ENCODE data around the gene RAI1.

Gene RAI1

GRCh38 chr17:17810084-17810894 is 129.0 kb downstream of the RAI1 start:
- peak overlapping the region; percentile 86 for H3K27ac ChIP-seq
- TF ChIP-seq ZFX (IDR thresholded peaks at IDR 0.05), result peak; percentile 62; the same call in 1 of the 2 replicates
- TF ChIP-seq CTCF (conservative IDR thresholded peaks at IDR 0.05), result no peak

DNA sequence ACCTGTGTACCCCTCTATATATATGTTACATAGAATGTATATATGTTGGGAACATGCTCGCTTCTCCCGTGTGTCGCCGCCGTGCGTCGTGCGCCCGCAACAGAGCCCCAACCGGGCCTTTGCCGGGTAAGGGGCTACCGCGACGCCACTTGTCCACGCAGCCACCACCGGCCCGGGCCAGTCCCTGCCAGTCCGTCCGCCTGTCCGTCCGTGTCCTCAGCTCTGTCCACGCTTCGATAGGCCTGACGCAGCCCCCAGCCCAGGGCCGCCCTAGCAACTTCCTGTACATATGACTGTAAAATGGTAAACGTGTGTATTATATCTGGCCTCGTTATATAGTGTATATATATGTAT is 129.6 kb downstream of the RAI1 start:
- peak overlapping the region; percentile 86 for H3K27ac ChIP-seq
- TF ChIP-seq ZFX (IDR thresholded peaks at IDR 0.05) (no peak), CTCF (conservative IDR thresholded peaks at IDR 0.05) (no peak)

- peak overlapping the region; percentile 86 for H3K27ac ChIP-seq
- TF ChIP-seq CTCF (conservative IDR thresholded peaks at IDR 0.05) (no peak), ZFX (IDR thresholded peaks at IDR 0.05) (no peak)
These were observed 130.3 kb downstream of the RAI1 start for GRCh38 chr17:17811381-17812210.

- H3K27ac ChIP-seq, result peak overlapping the region; percentile 86
- TF ChIP-seq ZFX (IDR thresholded peaks at IDR 0.05) (peak; percentile 83), CTCF (conservative IDR thresholded peaks at IDR 0.05) (peak; percentile 98)
These were observed 131.2 kb downstream of the RAI1 start for GRCh38 chr17:17812211-17813054.

DNA sequence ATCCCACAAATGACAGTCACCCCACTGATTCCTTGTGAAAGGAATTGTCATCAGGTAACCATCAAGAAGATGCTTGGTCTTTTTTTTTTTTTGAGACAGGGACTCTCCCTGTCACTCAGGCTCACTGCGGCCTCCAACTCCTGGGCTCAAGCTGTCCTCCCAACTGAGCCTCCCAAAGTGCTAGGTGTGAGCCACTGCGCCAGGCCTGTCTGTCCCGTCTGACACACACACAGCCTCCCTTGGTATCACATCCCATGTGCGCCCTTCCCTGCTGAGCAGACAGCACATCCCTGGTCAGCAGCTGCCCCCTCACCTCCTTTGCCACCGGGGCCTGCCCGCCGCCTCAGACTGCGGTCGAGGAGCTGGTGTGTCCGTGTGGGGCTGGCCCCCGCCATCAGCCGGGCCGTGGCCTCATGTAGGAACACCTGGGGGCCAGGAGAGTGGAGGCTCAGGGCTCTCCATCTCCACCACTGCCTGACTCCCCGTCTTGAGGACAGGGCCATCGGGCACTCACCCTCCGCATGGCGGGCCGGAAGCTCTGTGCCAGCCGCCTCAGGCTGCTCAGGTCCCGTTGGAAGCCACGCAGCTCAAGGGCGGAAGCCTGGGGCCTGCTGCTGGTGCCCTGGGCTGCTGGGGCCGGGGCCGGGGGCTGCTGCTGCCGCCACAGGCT is 131.9 kb downstream of the RAI1 start:
- H3K27ac ChIP-seq, result peak overlapping the region; percentile 86
- TF ChIP-seq ZFX (IDR thresholded peaks at IDR 0.05) (no peak), CTCF (conservative IDR thresholded peaks at IDR 0.05) (no peak)

- peak overlapping the region; percentile 86 for H3K27ac ChIP-seq
- TF ChIP-seq CTCF (conservative IDR thresholded peaks at IDR 0.05) (no peak), ZFX (IDR thresholded peaks at IDR 0.05) (no peak)
These were observed 132.5 kb downstream of the RAI1 start for GRCh38 chr17:17813725-17814095.

Data from C4-2B (cell line).